Activated CD4-positive, alpha-beta T cell treated with anti-CD3 and anti-CD28 coated beads for 4 hours (primary cell): ENCODE data around the gene FIBCD1.
A peak's percentile ranks its signal among the peaks of the same experiment; 100 is the strongest.

Experiments
- DNase-seq, 2 donors: peaks; one replicate each; pipeline ENCODE4 v3.0.0-alpha.2; 2020

The FIBCD1 gene

DNA sequence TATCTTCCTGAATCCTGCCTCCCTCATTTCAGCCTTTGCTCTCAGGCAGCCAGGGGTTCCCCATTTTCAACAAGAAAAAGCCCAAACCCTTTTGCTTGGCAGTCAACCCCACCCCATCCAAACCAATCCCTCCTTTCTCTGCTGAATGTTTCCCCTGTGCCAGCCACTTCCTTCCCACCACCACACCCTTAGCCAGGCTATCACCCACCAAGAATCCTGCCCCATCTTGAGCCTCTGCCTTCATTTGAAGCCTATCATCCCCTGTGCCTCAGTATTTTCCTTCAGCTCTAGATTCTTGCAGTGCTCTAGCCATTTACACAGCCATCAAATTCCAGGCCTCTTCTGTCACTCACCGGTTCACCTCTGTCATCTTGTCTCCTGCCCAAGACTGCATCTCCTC lies 15.3 kb upstream of the FIBCD1 start:
- DNase-seq = no peak

- DNase-seq = no peak
These were observed 13.2 kb upstream of the FIBCD1 start for GRCh38 chr9:130952065-130952762.

GRCh38 chr9:130950039-130950311 lies 10.9 kb upstream of the FIBCD1 start:
- DNase-seq = no peak

DNA sequence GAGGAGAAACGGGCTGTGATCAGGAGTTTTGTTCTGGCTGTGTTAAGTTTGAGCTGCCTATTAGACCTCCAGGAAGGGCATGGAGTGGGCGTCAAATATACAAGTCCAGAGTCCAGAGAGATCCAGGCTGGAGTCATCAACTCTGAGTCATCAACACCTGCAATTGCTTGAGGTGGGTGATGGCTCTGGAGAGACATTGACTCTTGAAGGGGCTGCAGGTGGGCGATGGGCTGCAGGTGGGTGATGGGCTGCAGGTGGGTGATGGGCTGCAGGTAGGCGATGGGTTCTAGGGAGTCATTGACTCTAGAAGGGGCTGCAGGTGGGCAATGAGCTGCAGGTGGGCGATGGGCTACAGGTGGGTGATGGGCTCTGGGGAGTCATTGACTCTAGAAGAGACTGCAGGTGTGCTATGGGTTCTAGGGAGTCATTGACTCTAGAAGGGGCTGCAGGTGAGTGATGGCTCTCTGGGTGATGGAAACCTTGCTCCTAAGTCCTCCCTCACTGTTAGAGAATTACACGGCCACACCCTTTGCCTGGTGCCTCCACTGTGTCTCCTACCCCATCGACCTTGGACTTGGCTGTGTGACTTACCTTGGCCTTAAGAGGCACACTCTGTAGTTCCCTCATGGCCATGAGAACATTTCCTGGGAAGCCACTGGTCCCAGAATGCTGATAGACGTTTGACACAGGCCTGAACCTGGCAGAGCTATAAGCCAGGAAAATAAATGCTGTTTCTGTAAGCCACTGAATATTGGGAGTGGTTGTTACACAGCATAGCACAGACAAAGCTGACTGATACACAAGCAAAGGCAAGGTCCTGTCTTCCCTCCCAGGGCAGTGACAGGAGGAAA lies 10.4 kb upstream of the FIBCD1 start:
- no peak for DNase-seq

DNA sequence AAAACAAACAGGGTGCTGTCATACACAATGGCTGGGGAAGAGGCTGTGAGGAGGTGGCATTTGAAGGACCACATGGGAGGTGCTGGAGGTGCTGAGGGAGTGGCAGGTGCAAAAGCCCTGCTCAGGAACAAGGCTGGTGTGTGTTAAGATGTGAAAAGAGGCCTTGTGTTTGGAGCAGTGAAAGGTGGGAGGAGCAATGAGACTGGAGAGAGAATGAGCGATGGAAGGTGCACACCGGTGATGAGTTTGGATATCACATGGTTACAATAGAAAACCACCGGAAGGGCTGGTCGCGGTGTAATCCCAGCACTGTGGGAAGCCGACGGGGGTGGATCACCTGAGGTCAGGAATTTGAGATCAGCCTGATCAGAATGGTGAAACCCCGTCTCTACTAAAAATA lies 9.2 kb upstream of the FIBCD1 start:
- DNase-seq = no peak

- DNase-seq = no peak
These were observed 8.6 kb upstream of the FIBCD1 start for GRCh38 chr9:130947618-130948140.

- DNase-seq = no peak
These were observed 7.9 kb upstream of the FIBCD1 start for GRCh38 chr9:130946766-130947617.

- no peak for DNase-seq
These were observed 6.1 kb upstream of the FIBCD1 start for GRCh38 chr9:130945173-130945572.

DNA sequence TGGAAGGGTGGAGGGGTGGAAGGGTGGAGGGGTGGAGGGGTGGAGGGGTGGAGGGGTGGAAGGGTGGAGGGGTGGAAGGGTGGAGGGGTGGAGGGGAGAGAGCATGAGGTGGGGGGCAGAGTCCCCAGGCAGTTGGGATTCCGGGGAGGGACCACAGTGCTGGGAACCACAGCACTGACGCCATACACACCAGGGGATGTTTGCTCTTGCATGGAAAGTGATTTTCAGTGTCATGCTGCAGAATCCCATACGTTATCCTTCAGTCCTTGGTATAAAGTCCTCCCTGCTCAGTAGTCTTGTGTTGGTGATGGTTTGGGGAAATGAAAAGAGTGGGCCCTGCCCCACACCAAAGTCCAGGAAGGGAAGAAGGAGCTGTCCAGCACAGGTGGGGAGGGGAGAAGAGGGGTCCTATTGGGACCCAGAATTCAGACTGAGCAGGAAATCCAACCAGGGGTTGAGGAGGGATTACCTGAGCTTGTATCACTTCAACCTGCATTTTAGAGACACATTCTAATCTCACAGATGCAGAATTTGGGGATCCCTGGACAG lies 5.5 kb upstream of the FIBCD1 start:
- DNase-seq = no peak

- DNase-seq = no peak
These were observed 4.7 kb upstream of the FIBCD1 start for GRCh38 chr9:130943777-130944176.

DNA sequence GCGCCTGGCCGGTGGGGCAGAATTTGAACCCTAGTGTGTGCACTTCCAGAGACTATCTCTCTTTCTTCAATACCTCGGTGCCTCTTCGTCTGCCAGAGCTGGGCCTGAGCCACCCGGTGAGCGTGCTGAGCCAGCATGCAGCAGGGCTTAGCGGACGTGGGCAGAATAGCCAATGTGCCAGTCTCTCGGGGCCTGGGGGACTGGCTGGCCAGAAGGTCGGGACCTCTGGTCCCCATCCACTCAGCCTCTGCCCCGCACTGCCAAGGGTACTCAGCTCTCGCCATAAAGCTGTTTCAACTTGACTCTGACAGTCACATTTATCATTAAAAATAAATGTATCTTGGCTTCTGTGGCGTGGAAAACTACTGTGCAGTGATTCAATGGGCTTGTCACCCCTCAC lies 4.2 kb upstream of the FIBCD1 start:
- DNase-seq = no peak

DNA sequence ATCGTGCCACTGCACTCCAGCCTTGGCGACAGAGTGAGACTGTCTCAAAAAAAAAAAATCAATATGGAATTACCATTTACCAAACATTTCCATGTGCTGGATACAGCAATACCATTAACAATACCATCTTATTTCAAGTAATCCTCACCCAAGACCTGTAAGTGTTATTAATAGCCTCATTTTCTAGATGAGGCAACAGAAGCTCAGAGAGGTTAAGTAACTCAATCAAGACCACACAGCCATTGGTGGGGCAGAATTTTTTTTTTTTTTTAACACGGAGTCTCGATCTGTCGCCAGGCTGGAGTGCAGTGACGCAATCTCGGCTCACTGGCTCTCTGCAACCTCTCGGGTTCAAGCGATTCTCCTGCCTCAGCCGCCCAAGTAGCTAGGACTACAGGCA lies 3.6 kb upstream of the FIBCD1 start:
- no peak for DNase-seq

DNA sequence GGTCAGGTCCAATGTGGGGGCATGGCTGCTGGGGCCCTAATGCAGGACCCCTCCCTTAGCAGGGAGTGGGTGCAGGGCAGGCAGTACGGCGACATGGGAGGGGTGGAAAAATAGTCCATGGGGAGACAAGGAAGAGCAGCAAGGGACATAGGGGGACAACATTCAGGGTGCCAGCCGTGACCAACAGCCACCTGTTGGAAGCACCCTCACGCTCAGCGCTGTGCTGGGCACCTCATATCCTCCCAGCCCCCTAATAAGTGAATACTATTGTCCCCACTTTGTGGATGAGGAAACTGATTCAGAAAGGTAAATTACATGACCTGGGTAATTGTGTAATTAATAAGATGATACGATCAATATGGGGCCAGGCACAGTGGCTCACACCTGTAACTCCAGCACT lies 3.0 kb upstream of the FIBCD1 start:
- no peak for DNase-seq

GRCh38 chr9:130940693-130941576 lies 1.9 kb upstream of the FIBCD1 start:
- DNase-seq = peak; percentile 65 to 74

DNA sequence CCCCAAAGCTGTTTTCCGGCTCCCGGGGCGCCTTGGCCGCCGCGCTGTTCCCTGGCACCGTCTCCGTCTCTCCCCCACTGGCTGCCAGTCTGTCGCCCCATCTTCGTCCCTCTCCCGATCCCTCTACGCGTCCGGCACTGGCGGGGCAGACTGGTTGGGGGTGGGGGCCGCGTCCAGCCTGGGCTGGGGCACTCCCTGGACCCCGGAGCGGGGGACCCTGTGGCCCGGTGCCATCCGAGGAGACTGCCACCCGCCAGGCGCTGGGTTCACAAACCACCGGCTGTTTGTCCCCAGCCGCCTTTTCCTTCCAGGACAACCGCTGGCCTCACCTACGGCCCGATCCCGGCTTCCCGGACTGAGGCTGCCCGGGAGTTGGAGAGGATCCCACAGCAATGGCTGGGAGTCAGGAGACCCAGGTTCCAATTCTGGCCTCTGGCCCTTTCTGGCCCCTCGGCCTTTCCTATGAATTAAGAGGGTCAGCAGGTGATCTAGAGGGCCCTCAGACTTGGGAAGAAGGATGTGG lies 1.0 kb upstream of the FIBCD1 start:
- no peak for DNase-seq

- DNase-seq = no peak
These were observed 469 bp upstream of the FIBCD1 start for GRCh38 chr9:130939405-130940026.

- no peak for DNase-seq
These were observed 829 bp downstream of the FIBCD1 start for GRCh38 chr9:130938184-130938651.

GRCh38 chr9:130937146-130938076 lies 1.6 kb downstream of the FIBCD1 start:
- no peak for DNase-seq

- no peak for DNase-seq
These were observed 2.5 kb downstream of the FIBCD1 start for GRCh38 chr9:130936285-130937117.
